HCT116 (cell line): Measurements from ENCODE around the gene DGAT2L6. TPM values are rescaled to one million over a fixed set of nuclear protein-coding genes. Genes with fewer than 3 reads are reported as not detected.

Experiments
- ATAC-seq: fragments of 200-7000 bp; cut with Tn5 transposase; 2 replicates; pipeline ENCODE4 v1.9.1; 2020; ENCODE audit warnings: mild to moderate bottlenecking, moderate library complexity
- BruUV-seq: library from RNA; stranded (reverse); fragments of 400-500 nt; replicated peaks from 2 replicates; lab custom pipeline; 2021; lab: Mats Ljungman, UMichigan
- CTCF ChIA-PET: fragments of 300-600 bp; sonication (Branson Sonifier 250); formaldehyde crosslinking; loops from one replicate; lab custom pipeline; 2021; ENCODE audit warnings: antibody characterized with exemption; lab: Charles Lee
- POLR2A ChIA-PET: fragments of 300-600, 350-600 bp; sonication (Branson Sonifier 250); formaldehyde crosslinking; loops from one replicate; lab custom pipeline; 2021; ENCODE audit warnings: antibody characterized with exemption; lab: Charles Lee
- RAD21 ChIA-PET, 2 experiments: fragments of 300-600 bp; sonication (Branson Sonifier 250); formaldehyde crosslinking; loops; one replicate each; lab custom pipeline; 2023; ENCODE audit warnings: low total read pairs in 2 of 2; ENCODE audit not compliant: uncharacterized antibody in 2 of 2, unreplicated experiment in 2 of 2, low non-redundant PET in 1 of 2; lab: Charles Lee
- DNase-seq: peaks from one replicate; pipeline ENCODE4 v3.0.0-alpha.2; 2010; ENCODE audit warnings: low read depth, low spot score
- H2AFZ ChIP-seq: fragments of 200-600 bp; shearing (Covaris generic), sonication (generic); 2 replicates; pipeline ENCODE4 v1.6.1; 2017; ENCODE audit warnings: low read depth, mixed run types, mixed read lengths, antibody characterized with exemption, low read length; ENCODE audit not compliant: poor library complexity, severe bottlenecking
- H3K27ac ChIP-seq: 2 replicates; pipeline ENCODE4 v1.5.1; 2012; ENCODE audit warnings: low read depth, low read length
- H3K27me3 ChIP-seq: fragments of 200-600 bp; sonication (generic); 2 replicates; pipeline ENCODE4 v1.6.1; 2016; ENCODE audit warnings: mixed run types, low read length, mixed read lengths; ENCODE audit not compliant: insufficient read depth
- H3K36me3 ChIP-seq, 2 experiments: fragments of 200-500 bp in 1 of 2; fragments of 200-600 bp in 1 of 2; sonication (Bioruptor generic) in 1 of 2; sonication (generic) in 1 of 2; 2 replicates each; pipeline versions ENCODE4 v1.5.1 to v1.6.1; 2014 to 2016; ENCODE audit warnings: low read length in 2 of 2, inconsistent platforms in 1 of 2, mixed read lengths in 1 of 2, mixed run types in 1 of 2; ENCODE audit not compliant: insufficient read depth in 2 of 2, control insufficient read depth in 1 of 2
- H3K4me1 ChIP-seq, 2 experiments: fragments of 200-600 bp in 1 of 2; sonication (generic) in 1 of 2; 2 replicates each; pipeline versions ENCODE4 v1.5.1 to v1.6.1; 2012 to 2017; ENCODE audit warnings: low read length in 2 of 2, inconsistent platforms in 1 of 2, mild to moderate bottlenecking in 1 of 2, mixed read lengths in 1 of 2, mixed run types in 1 of 2, moderate library complexity in 1 of 2; ENCODE audit not compliant: insufficient read depth in 2 of 2, control insufficient read depth in 1 of 2
- H3K4me2 ChIP-seq: fragments of 200-600 bp; sonication (generic); 2 replicates; pipeline ENCODE4 v1.6.1; 2017; ENCODE audit warnings: mixed run types, low read length, mixed read lengths
- H3K4me3 ChIP-seq, 2 experiments: fragments of 200-600 bp in 1 of 2; sonication (generic) in 1 of 2; replicated peaks in 1 of 2; 2 replicates each; pipeline ENCODE4 v1.5.1; 2011 to 2016; ENCODE audit warnings: low read length in 2 of 2, control low read depth in 1 of 2, low read depth in 1 of 2, mild to moderate bottlenecking in 1 of 2, mixed read lengths in 1 of 2, mixed run types in 1 of 2
- H3K79me2 ChIP-seq: fragments of 200-600 bp; sonication (generic); 2 replicates; pipeline ENCODE4 v1.6.1; 2017; ENCODE audit warnings: mild to moderate bottlenecking, mixed run types, low read length, moderate library complexity, mixed read lengths; ENCODE audit not compliant: insufficient read depth
- H3K9ac ChIP-seq: fragments of 200-600 bp; sonication (generic); 2 replicates; pipeline ENCODE4 v1.6.1; 2016; ENCODE audit warnings: low read length, mixed read lengths
- H3K9me2 ChIP-seq: fragments of 200-600 bp; sonication (generic), shearing (Covaris generic); 2 replicates; pipeline ENCODE4 v1.6.1; 2017; ENCODE audit warnings: mixed run types, mild to moderate bottlenecking, moderate library complexity; ENCODE audit not compliant: insufficient read depth
- H3K9me3 ChIP-seq, 2 experiments: fragments of 200-500 bp in 1 of 2; fragments of 200-600 bp in 1 of 2; sonication (Bioruptor generic) in 1 of 2; sonication (generic) in 1 of 2; 2 replicates each; pipeline ENCODE4 v1.6.1; 2014 to 2017; ENCODE audit warnings: low read length in 2 of 2, mixed read lengths in 2 of 2, inconsistent platforms in 1 of 2, low read depth in 1 of 2, mild to moderate bottlenecking in 1 of 2, mixed run types in 1 of 2, moderate library complexity in 1 of 2; ENCODE audit not compliant: control insufficient read depth in 1 of 2, insufficient read depth in 1 of 2
- H4K20me1 ChIP-seq: fragments of 200-600 bp; sonication (generic), shearing (Covaris generic); 2 replicates; pipeline ENCODE4 v1.6.1; 2017; ENCODE audit warnings: mixed run types, mild to moderate bottlenecking, moderate library complexity; ENCODE audit not compliant: insufficient read depth
- CEBPB ChIP-seq: IDR thresholded peaks from 2 replicates; pipeline ENCODE4 v1.6.1; 2012; ENCODE audit warnings: low read depth
- EZH2 ChIP-seq: fragments of 200-600 bp; sonication (generic); IDR thresholded peaks from 2 replicates; pipeline ENCODE4 v1.6.1; 2017; ENCODE audit warnings: antibody characterized with exemption, mixed run types
- FOSL1 ChIP-seq: IDR thresholded peaks from 2 replicates; pipeline ENCODE4 v1.6.1; 2012; ENCODE audit warnings: low read depth
- JUND ChIP-seq: IDR thresholded peaks from 2 replicates; pipeline ENCODE4 v1.6.1; 2012
- POLR2A ChIP-seq: IDR thresholded peaks from 2 replicates; pipeline ENCODE4 v1.7.0; 2011; ENCODE audit warnings: borderline replicate concordance; ENCODE audit not compliant: insufficient read depth, insufficient read length; ENCODE audit errors: extremely low read depth
- POLR2AphosphoS5 ChIP-seq: IDR thresholded peaks from 2 replicates; pipeline ENCODE4 v1.6.1; 2011; ENCODE audit warnings: mild to moderate bottlenecking, low read depth, low read length, moderate library complexity
- RAD21 ChIP-seq: IDR thresholded peaks from 2 replicates; pipeline ENCODE4 v1.6.1; 2012; ENCODE audit warnings: low read depth, mild to moderate bottlenecking
- SIN3A ChIP-seq: IDR thresholded peaks from 2 replicates; pipeline ENCODE4 v1.6.1; 2012; ENCODE audit warnings: low read depth
- SP1 ChIP-seq: IDR thresholded peaks from 2 replicates; pipeline ENCODE4 v1.6.1; 2012; ENCODE audit warnings: low read depth
- SRF ChIP-seq: IDR thresholded peaks from 2 replicates; pipeline ENCODE4 v1.6.1; 2012; ENCODE audit warnings: low read depth
- YY1 ChIP-seq: IDR thresholded peaks from 2 replicates; pipeline ENCODE4 v1.6.1; 2011; ENCODE audit warnings: low read length, low read depth, moderate library complexity, mild to moderate bottlenecking; ENCODE audit not compliant: insufficient replicate concordance; ENCODE audit errors: extremely low read depth
- ZFX ChIP-seq: fragments of 450-650 bp; IDR thresholded peaks from 2 replicates; pipeline ENCODE4 v1.6.1; 2017
- intact Hi-C: fragments of 100-400 bp; cut with micrococcal nuclease; formaldehyde crosslinking; loops from 2 replicates; pipeline ENCODE4 v1.10.0; 2022
- total RNA-seq: library from RNA; stranded (reverse); gene quantifications from one replicate; pipeline ENCODE4 v1.2.1, GENCODE V29; 2021; ENCODE audit not compliant: unreplicated experiment
- TF ChIP-seq, protein P1 (sequence below): IDR thresholded peaks from 2 replicates; pipeline ENCODE4 v1.6.1; 2011; ENCODE audit warnings: mild to moderate bottlenecking, low read length, moderate library complexity; ENCODE audit not compliant: insufficient replicate concordance; ENCODE audit errors: extremely low read depth
- TF ChIP-seq, protein P2 (sequence below): IDR thresholded peaks from 2 replicates; pipeline ENCODE4 v1.6.1; 2012

The DGAT2L6 gene
- total RNA-seq, 1 experiment from 2014 or later = not detected

- TF ChIP-seq, protein P1, sequence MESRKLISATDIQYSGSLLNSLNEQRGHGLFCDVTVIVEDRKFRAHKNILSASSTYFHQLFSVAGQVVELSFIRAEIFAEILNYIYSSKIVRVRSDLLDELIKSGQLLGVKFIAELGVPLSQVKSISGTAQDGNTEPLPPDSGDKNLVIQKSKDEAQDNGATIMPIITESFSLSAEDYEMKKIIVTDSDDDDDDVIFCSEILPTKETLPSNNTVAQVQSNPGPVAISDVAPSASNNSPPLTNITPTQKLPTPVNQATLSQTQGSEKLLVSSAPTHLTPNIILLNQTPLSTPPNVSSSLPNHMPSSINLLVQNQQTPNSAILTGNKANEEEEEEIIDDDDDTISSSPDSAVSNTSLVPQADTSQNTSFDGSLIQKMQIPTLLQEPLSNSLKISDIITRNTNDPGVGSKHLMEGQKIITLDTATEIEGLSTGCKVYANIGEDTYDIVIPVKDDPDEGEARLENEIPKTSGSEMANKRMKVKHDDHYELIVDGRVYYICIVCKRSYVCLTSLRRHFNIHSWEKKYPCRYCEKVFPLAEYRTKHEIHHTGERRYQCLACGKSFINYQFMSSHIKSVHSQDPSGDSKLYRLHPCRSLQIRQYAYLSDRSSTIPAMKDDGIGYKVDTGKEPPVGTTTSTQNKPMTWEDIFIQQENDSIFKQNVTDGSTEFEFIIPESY = no peak
- TF ChIP-seq EZH2 = no peak
- TF ChIP-seq SRF = no peak
- TF ChIP-seq SP1 = peak; percentile 40
- peak; percentile 94 for TF ChIP-seq YY1
- TF ChIP-seq CEBPB = no peak
These were observed 43.8 kb upstream of the DGAT2L6 start, which contains the start of gene IGBP1 (continued) for GRCh38 chrX:70133303-70134115.

DNA sequence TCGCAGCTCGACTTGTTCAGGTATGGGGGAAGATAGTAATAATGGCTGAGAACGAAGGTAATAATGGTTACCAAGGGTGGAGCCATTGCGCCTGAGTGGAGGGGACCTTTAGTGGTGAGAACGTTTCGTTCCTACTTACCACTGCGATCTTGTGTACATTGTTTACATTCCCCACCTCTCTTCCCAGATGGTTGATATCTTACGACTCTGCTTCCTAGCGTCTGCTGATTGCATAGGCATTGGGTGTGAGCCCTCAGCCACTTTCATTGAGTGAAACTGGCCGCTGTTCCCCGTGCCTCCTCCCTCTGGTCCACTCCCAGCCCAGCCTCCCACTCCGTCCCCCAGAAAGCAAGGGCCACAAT lies 43.2 kb upstream of the DGAT2L6 start:
- peaks cover 34% of the 10 kb centered on the region for H3K79me2 ChIP-seq
- H3K9me3 ChIP-seq = no peaks in the 10 kb centered on the region
- peak overlapping the region; percentile 81 for H3K9ac ChIP-seq
- peak overlapping the region; percentile 84 for H3K4me2 ChIP-seq
- H3K27me3 ChIP-seq = no peaks in the 10 kb centered on the region
- ChIA-PET RAD21 (interaction anchor here in 1 of 2 experiments (1.1 kb wide), 1 partner anchor 156 kb away, joined by 4 read pairs; the partner anchor contains the start of genes KIF4A and PDZD11), POLR2A (interaction anchor here (0.8 to 1.0 kb wide), 2 partner anchors 11 to 33 kb away, joined by 3 read pairs; no protein-coding TSS in a partner anchor), CTCF (interaction anchor here (0.7 to 2.1 kb wide), 11 partner anchors 9 to 707 kb away, joined by 3 to 20 read pairs (median 5); partner anchors contain the start of genes KIF4A, P2RY4 and PDZD11)
- H3K9me2 ChIP-seq = no peaks in the 10 kb centered on the region
- H3K27ac ChIP-seq = peak overlapping the region; percentile 94
- intact Hi-C loops = loop anchor here (5.0 kb wide), 1 partner anchor 158 kb away; the partner anchor contains the start of gene KIF4A
- no peaks in the 10 kb centered on the region for H4K20me1 ChIP-seq
- H3K4me1 ChIP-seq = peaks cover 12 to 30% of the 10 kb centered on the region in 2 experiments; a peak in 3 of 4 replicates
- TSS peak; percentile 66 for BruUV-seq
- no peak for DNase-seq
- ATAC-seq = peak; percentile 26
- peaks cover 2 to 17% of the 10 kb centered on the region in 2 experiments; a peak in 1 of 4 replicates for H3K36me3 ChIP-seq
- TF ChIP-seq POLR2AphosphoS5 (no peak), JUND (no peak), POLR2A (no peak), ZFX (no peak), FOSL1 (no peak), RAD21 (no peak), SRF (no peak), YY1 (no peak), SIN3A (no peak)
- TF ChIP-seq, protein P2, sequence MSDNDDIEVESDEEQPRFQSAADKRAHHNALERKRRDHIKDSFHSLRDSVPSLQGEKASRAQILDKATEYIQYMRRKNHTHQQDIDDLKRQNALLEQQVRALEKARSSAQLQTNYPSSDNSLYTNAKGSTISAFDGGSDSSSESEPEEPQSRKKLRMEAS = no peak
- TF ChIP-seq, protein P1 = no peak
- TF ChIP-seq, all 23 proteins: peak for 0
- peak overlapping the region; percentile 85 to 93 for H3K4me3 ChIP-seq
- no peak overlapping the region for H2AFZ ChIP-seq
